Brain microvascular endothelial cell (primary cell): ENCODE data around the gene SLC4A11.

Source experiments
- DNase-seq: peaks from one replicate; pipeline ENCODE4 v3.0.0-alpha.2; 2020
- H3K27ac ChIP-seq: fragments of 250-450 bp; sonication (Bioruptor Pico); 2 replicates; pipeline ENCODE4 v1.5.1; 2020; ENCODE audit warnings: mild to moderate bottlenecking, moderate library complexity
- H3K27me3 ChIP-seq: fragments of 250-450 bp; sonication (Bioruptor Pico); replicated peaks from 2 replicates; pipeline ENCODE4 v1.5.1; 2020; ENCODE audit warnings: mild to moderate bottlenecking
- H3K36me3 ChIP-seq: fragments of 250-450 bp; sonication (Bioruptor Pico); replicated peaks from 2 replicates; pipeline ENCODE4 v1.5.1; 2020; ENCODE audit warnings: mild to moderate bottlenecking
- H3K4me3 ChIP-seq: 2 replicates; pipeline ENCODE4 v1.5.1; 2011; ENCODE audit warnings: low read depth, mild to moderate bottlenecking, control low read depth, low read length, moderate library complexity
- in situ Hi-C: cut with HindIII; loops from 2 replicates; pipeline ENCODE4 v1.10.0; 2017; ENCODE audit warnings: low sequenced_read_pairs, low pct_ligation_motif_present
- TF ChIP-seq, protein P1 (sequence below): IDR thresholded peaks from 2 replicates; pipeline ENCODE4 v1.5.1; 2011; ENCODE audit warnings: low read depth, mild to moderate bottlenecking, moderate library complexity, low read length, control low read depth, inconsistent platforms; ENCODE audit errors: missing control alignments

SLC4A11 gene

DNA sequence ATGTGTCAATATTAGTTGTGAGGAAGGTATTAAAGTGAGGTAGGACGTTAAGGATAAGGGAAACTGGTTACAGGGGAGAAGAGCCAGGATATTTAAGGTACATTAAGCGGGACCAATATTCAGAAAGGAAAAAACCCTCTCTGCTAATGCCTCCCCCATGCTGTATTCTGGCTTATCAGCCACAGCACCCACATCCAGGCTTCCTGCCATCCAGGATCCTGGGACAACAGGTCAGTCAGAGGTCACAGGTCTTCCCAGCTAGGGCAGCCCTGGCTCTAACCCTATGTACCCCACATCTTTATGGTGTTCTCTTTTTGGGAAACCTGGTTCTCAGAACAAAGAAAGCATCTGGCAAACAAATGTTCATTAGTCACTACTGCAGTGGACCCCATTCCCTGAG lies 39.8 kb downstream of the SLC4A11 start:
- in situ Hi-C loops = no loop called here
- H3K27ac ChIP-seq = no peak overlapping the region
- DNase-seq = no peak
- H3K36me3 ChIP-seq = peaks cover 37% of the 10 kb centered on the region
- TF ChIP-seq, protein P1, sequence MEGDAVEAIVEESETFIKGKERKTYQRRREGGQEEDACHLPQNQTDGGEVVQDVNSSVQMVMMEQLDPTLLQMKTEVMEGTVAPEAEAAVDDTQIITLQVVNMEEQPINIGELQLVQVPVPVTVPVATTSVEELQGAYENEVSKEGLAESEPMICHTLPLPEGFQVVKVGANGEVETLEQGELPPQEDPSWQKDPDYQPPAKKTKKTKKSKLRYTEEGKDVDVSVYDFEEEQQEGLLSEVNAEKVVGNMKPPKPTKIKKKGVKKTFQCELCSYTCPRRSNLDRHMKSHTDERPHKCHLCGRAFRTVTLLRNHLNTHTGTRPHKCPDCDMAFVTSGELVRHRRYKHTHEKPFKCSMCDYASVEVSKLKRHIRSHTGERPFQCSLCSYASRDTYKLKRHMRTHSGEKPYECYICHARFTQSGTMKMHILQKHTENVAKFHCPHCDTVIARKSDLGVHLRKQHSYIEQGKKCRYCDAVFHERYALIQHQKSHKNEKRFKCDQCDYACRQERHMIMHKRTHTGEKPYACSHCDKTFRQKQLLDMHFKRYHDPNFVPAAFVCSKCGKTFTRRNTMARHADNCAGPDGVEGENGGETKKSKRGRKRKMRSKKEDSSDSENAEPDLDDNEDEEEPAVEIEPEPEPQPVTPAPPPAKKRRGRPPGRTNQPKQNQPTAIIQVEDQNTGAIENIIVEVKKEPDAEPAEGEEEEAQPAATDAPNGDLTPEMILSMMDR = no peak
- no peaks in the 10 kb centered on the region for H3K27me3 ChIP-seq
- no peak overlapping the region for H3K4me3 ChIP-seq

DNA sequence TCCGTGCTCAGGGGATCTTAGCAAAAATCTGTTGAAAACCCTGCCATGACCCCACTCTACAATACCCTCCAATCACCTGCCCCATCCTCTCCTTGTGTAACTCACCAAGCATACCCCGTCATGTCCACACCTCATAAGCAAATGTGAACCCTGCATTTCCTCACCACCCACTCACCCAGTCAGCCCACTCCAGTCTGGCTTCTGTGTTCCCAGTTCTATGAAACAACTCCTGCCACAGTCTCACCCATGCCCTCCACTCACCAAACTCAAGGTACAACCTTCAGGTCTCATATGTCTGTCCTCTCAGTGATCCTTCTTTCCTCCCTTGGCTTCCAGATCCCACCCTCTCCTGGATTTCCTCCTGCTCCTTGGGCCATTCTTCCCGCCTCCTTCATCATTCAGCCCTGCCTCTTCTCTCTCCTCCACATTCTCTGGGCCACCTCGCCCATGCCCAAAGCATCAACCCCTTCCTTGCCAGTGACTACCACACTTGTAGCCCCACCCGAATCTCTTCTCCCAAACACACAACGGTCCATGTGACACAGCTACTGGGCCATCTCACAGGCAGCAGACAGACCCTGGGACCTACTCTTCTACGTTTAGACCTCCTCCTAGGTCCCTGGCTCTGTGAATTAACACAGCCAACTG lies 43.3 kb downstream of the SLC4A11 start:
- Histone ChIP-seq H3K36me3 (peaks cover 63% of the 10 kb centered on the region), H3K27ac (no peak overlapping the region), H3K4me3 (no peak overlapping the region), H3K27me3 (no peaks in the 10 kb centered on the region)
- in situ Hi-C loops = no loop called here
- TF ChIP-seq, protein P1 = no peak
- DNase-seq = no peak

DNA sequence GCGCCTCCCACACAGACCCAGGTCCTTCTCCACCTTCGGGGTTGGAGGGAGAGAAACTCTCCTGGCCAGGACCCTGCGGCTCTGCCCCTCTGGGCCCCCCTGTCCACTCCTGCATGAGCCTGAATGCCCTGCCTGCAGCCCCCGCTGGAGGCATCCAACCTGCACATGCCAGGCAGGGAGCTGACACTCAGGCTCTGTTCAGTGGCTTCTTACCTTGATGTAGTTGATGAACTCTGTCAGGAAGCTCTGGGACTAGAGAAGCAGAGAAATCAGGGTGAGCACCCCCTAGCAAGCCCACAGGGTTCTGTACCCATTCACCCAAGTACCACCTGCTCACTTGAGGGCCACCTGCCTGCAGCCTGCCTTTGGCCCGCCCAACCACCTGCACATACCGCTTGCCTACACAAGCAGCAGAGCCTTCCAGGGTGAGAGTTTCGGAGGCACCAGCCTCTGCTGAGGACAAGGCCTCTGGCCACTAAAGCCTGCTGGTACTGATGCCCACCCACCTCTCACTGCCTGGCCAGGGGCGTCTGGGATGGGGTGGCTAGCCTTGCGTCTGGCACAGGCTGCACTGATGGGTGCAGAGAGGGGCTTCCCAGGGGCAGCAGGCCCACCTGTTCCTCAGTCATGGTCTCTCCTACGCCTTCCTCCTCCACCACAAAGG lies 44.2 kb downstream of the SLC4A11 start:
- TF ChIP-seq, protein P1 = no peak
- in situ Hi-C loops = no loop called here
- H3K36me3 ChIP-seq = peaks cover 57% of the 10 kb centered on the region
- no peak overlapping the region for H3K27ac ChIP-seq
- no peak for DNase-seq
- H3K27me3 ChIP-seq = no peaks in the 10 kb centered on the region
- H3K4me3 ChIP-seq = no peak overlapping the region

DNA sequence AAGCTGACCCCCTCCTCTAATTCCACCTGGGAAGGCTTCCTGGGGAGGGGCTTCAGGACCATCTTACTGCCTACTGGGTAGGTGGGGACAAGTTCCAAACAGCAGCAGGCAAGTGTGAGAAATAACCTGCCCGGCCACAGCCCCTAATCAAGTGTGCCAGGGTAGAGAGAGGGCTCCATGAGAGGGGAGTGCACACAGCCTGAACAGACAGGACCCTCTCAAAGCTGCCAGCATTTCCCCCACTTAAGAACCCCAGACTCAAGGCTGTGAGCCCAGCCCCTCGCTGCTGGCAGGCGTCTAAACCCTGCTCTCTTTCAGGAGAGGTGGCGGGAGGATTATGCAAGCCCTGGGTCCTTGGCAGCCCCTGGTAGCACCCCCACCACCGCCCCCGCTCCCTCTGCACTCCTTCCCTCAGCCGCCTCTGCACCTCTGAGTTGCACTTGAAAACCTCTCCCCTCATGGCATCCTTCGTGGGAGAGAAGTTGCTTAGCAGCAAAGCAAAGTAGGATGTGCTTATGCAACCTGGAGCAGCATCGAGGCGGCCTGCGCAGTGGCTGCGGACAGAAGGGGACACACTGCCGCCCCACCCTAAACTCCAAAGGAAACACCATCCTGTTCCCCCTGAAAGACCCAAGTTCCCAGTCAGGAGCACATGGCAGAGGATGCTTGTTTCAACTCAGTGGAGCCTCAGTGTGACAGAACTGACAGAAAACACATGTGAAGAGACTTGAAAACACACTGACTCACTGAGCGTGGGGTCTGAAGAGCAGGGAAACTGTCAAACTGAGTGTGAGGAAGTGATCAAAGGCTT lies 45.0 kb downstream of the SLC4A11 start:
- Histone ChIP-seq H3K4me3 (no peak overlapping the region), H3K36me3 (peaks cover 50% of the 10 kb centered on the region), H3K27me3 (no peaks in the 10 kb centered on the region), H3K27ac (no peak overlapping the region)
- TF ChIP-seq, protein P1 = no peak
- in situ Hi-C loops = no loop called here
- no peak for DNase-seq

DNA sequence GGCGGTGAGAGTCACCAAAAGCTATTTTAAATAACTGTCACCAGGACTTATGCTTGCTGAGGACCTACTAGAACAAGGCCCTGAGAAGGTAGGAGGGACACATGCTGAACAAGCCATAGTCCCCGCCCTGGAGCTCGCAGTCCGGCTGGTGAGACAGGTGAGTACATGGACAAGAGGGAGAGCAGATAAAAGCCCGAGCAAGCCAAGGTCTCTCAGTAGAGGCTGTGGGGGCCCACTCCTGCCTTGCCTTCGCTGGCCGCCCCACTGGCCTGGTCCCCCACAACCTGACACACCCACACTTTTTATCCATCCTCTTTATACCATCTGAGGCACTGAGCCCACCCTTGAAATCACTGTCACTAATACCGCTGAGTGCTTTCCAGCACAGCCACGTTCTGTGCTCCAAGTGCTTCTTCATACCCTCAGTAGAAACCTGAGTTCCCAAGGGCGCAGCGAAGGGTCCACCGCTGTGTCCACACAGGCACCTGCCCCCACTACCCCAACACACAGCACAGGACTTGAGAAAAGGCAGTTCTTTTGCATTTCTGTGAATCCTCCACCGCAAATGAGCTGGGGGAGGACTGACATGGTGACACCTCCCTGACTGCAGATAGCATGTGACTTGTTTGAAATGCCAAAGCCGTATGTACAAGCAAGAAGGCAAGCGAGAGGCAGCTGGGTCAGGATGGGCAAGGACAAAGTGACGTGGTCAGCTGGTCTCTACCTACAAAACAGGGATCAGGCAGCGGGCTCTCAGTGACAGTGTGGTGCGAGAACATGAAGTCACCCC lies 46.6 kb downstream of the SLC4A11 start:
- peaks cover 47% of the 10 kb centered on the region for H3K36me3 ChIP-seq

More for the DNA sequence above, 46.6 kb downstream of the SLC4A11 start:
- Histone ChIP-seq H3K27ac (no peak overlapping the region), H3K4me3 (no peak overlapping the region), H3K27me3 (no peaks in the 10 kb centered on the region)
- no peak for DNase-seq
- TF ChIP-seq, protein P1 = no peak
- in situ Hi-C loops = no loop called here
